Measurements from ENCODE around the gene ATP8A2. TPM values are rescaled to one million over a fixed set of nuclear protein-coding genes. Genes with fewer than 3 reads are reported as not detected.

The ATP8A2 gene
- total RNA-seq, 2 experiments from 2014 or later, result 1.1 to 1.2 TPM

GRCh38 chr13:25708268-25708667, 336.5 kb downstream of the ATP8A2 start:
- POLR2A ChIA-PET, result no interaction called here

GRCh38 chr13:25709088-25709487, 337.3 kb downstream of the ATP8A2 start:
- ATAC-seq (no peak), DNase-seq (no peak)
- Mint-ChIP-seq H3K4me3 (no peak overlapping the region), H3K27me3 (ENCODE audit: low read depth) (peaks cover 7% of the 10 kb centered on the region), H3K36me3 (ENCODE audit: low read depth) (no peaks in the 10 kb centered on the region), H3K27ac (no peak overlapping the region), H3K9me3 (ENCODE audit: insufficient read depth) (no peaks in the 10 kb centered on the region), H3K4me1 (ENCODE audit: low read depth) (no peaks in the 10 kb centered on the region)
- ChIA-PET POLR2A (no interaction called here), CTCF (no interaction called here)

More at GRCh38 chr13:25708268-25708667, 336.5 kb downstream of the ATP8A2 start:
- Mint-ChIP-seq H3K4me3 (no peak overlapping the region), H3K36me3 (ENCODE audit: low read depth) (no peaks in the 10 kb centered on the region), H3K4me1 (ENCODE audit: low read depth) (no peaks in the 10 kb centered on the region), H3K27me3 (ENCODE audit: low read depth) (peaks cover 7% of the 10 kb centered on the region), H3K9me3 (ENCODE audit: insufficient read depth) (no peaks in the 10 kb centered on the region), H3K27ac (no peak overlapping the region)
- CTCF ChIA-PET, result no interaction called here
- ATAC-seq, result no peak
- no peak for DNase-seq

- Mint-ChIP-seq H3K27me3 (ENCODE audit: low read depth) (peaks cover 14% of the 10 kb centered on the region), H3K4me3 (no peak overlapping the region), H3K36me3 (ENCODE audit: low read depth) (no peaks in the 10 kb centered on the region), H3K9me3 (ENCODE audit: insufficient read depth) (no peaks in the 10 kb centered on the region), H3K27ac (no peak overlapping the region), H3K4me1 (ENCODE audit: low read depth) (no peaks in the 10 kb centered on the region)
- CTCF ChIA-PET, result no interaction called here
- no peak for DNase-seq
- no peak for ATAC-seq
- POLR2A ChIA-PET, result no interaction called here
Measured at GRCh38 chr13:25715760-25716159, 344.0 kb downstream of the ATP8A2 start.

- CTCF ChIA-PET, result no interaction called here
- no peaks in the 10 kb centered on the region for H3K36me3 Mint-ChIP-seq (ENCODE audit: low read depth)
- H3K4me3 Mint-ChIP-seq, result no peak overlapping the region
- POLR2A ChIA-PET, result no interaction called here
- H3K4me1 Mint-ChIP-seq (ENCODE audit: low read depth), result no peaks in the 10 kb centered on the region
- no peaks in the 10 kb centered on the region for H3K9me3 Mint-ChIP-seq (ENCODE audit: insufficient read depth)
- DNase-seq (no peak), ATAC-seq (no peak)
- peaks cover 12% of the 10 kb centered on the region for H3K27me3 Mint-ChIP-seq (ENCODE audit: low read depth)
- no peak overlapping the region for H3K27ac Mint-ChIP-seq
Measured at GRCh38 chr13:25717666-25718197, 346.0 kb downstream of the ATP8A2 start.

- no peak overlapping the region for H3K4me3 Mint-ChIP-seq
- no peak overlapping the region for H3K27ac Mint-ChIP-seq
- ATAC-seq (no peak), DNase-seq (no peak)
- CTCF ChIA-PET, result no interaction called here
- no peaks in the 10 kb centered on the region for H3K36me3 Mint-ChIP-seq (ENCODE audit: low read depth)
- POLR2A ChIA-PET, result no interaction called here
- H3K27me3 Mint-ChIP-seq (ENCODE audit: low read depth), result peaks cover 8% of the 10 kb centered on the region
- no peaks in the 10 kb centered on the region for H3K4me1 Mint-ChIP-seq (ENCODE audit: low read depth)
- no peaks in the 10 kb centered on the region for H3K9me3 Mint-ChIP-seq (ENCODE audit: insufficient read depth)
Measured at GRCh38 chr13:25719666-25720065, 347.9 kb downstream of the ATP8A2 start.

GRCh38 chr13:25722893-25723292, 351.1 kb downstream of the ATP8A2 start:
- no peak overlapping the region for H3K27ac Mint-ChIP-seq
- H3K4me3 Mint-ChIP-seq, result no peak overlapping the region
- DNase-seq, result no peak
- no peaks in the 10 kb centered on the region for H3K36me3 Mint-ChIP-seq (ENCODE audit: low read depth)
- POLR2A ChIA-PET, result no interaction called here
- no peaks in the 10 kb centered on the region for H3K4me1 Mint-ChIP-seq (ENCODE audit: low read depth)
- no peaks in the 10 kb centered on the region for H3K9me3 Mint-ChIP-seq (ENCODE audit: insufficient read depth)
- peaks cover 2% of the 10 kb centered on the region for H3K27me3 Mint-ChIP-seq (ENCODE audit: low read depth)
- no peak for ATAC-seq
- CTCF ChIA-PET, result no interaction called here

- no peak overlapping the region for H3K27ac Mint-ChIP-seq
- ATAC-seq (no peak), DNase-seq (no peak)
- H3K36me3 Mint-ChIP-seq (ENCODE audit: low read depth), result no peaks in the 10 kb centered on the region
- H3K4me3 Mint-ChIP-seq, result no peak overlapping the region
- H3K4me1 Mint-ChIP-seq (ENCODE audit: low read depth), result no peaks in the 10 kb centered on the region
- ChIA-PET POLR2A (no interaction called here), CTCF (no interaction called here)
- H3K27me3 Mint-ChIP-seq (ENCODE audit: low read depth), result no peaks in the 10 kb centered on the region
- no peaks in the 10 kb centered on the region for H3K9me3 Mint-ChIP-seq (ENCODE audit: insufficient read depth)
Measured at GRCh38 chr13:25725104-25725503, 353.3 kb downstream of the ATP8A2 start.

- ATAC-seq, result no peak
- no peak overlapping the region for H3K27ac Mint-ChIP-seq
- ChIA-PET CTCF (no interaction called here), POLR2A (no interaction called here)
- H3K4me1 Mint-ChIP-seq (ENCODE audit: low read depth), result no peaks in the 10 kb centered on the region
- DNase-seq, result no peak
- H3K36me3 Mint-ChIP-seq (ENCODE audit: low read depth), result no peaks in the 10 kb centered on the region
- H3K9me3 Mint-ChIP-seq (ENCODE audit: insufficient read depth), result no peaks in the 10 kb centered on the region
- no peak overlapping the region for H3K4me3 Mint-ChIP-seq
- no peaks in the 10 kb centered on the region for H3K27me3 Mint-ChIP-seq (ENCODE audit: low read depth)
Measured at GRCh38 chr13:25727250-25727649, 355.5 kb downstream of the ATP8A2 start.

- POLR2A ChIA-PET, result no interaction called here
- no peak for ATAC-seq
- H3K27ac Mint-ChIP-seq, result no peak overlapping the region
Measured at GRCh38 chr13:25727810-25728209, 356.0 kb downstream of the ATP8A2 start.

GRCh38 chr13:25729201-25729600, 357.4 kb downstream of the ATP8A2 start:
- DNase-seq (no peak), ATAC-seq (no peak)
- no peak overlapping the region for H3K4me3 Mint-ChIP-seq
- H3K9me3 Mint-ChIP-seq (ENCODE audit: insufficient read depth), result no peaks in the 10 kb centered on the region
- H3K4me1 Mint-ChIP-seq (ENCODE audit: low read depth), result no peaks in the 10 kb centered on the region
- CTCF ChIA-PET, result no interaction called here
- no peak overlapping the region for H3K27ac Mint-ChIP-seq
- H3K36me3 Mint-ChIP-seq (ENCODE audit: low read depth), result no peaks in the 10 kb centered on the region
- no peaks in the 10 kb centered on the region for H3K27me3 Mint-ChIP-seq (ENCODE audit: low read depth)
- POLR2A ChIA-PET, result no interaction called here

More at GRCh38 chr13:25727810-25728209, 356.0 kb downstream of the ATP8A2 start:
- CTCF ChIA-PET, result no interaction called here
- H3K9me3 Mint-ChIP-seq (ENCODE audit: insufficient read depth), result no peaks in the 10 kb centered on the region
- H3K27me3 Mint-ChIP-seq (ENCODE audit: low read depth), result no peaks in the 10 kb centered on the region
- DNase-seq, result no peak
- H3K4me1 Mint-ChIP-seq (ENCODE audit: low read depth), result no peaks in the 10 kb centered on the region
- H3K36me3 Mint-ChIP-seq (ENCODE audit: low read depth), result no peaks in the 10 kb centered on the region
- H3K4me3 Mint-ChIP-seq, result no peak overlapping the region

- POLR2A ChIA-PET, result no interaction called here
- CTCF ChIA-PET, result no interaction called here
Measured at GRCh38 chr13:25731037-25731436, 359.3 kb downstream of the ATP8A2 start.

GRCh38 chr13:25731536-25731935, 359.8 kb downstream of the ATP8A2 start:
- POLR2A ChIA-PET, result no interaction called here
- H3K4me3 Mint-ChIP-seq, result no peak overlapping the region
- DNase-seq, result no peak
- CTCF ChIA-PET, result no interaction called here
- no peak overlapping the region for H3K27ac Mint-ChIP-seq
- no peaks in the 10 kb centered on the region for H3K36me3 Mint-ChIP-seq (ENCODE audit: low read depth)
- ATAC-seq, result no peak
- no peaks in the 10 kb centered on the region for H3K4me1 Mint-ChIP-seq (ENCODE audit: low read depth)
- no peaks in the 10 kb centered on the region for H3K9me3 Mint-ChIP-seq (ENCODE audit: insufficient read depth)
- no peaks in the 10 kb centered on the region for H3K27me3 Mint-ChIP-seq (ENCODE audit: low read depth)

More at GRCh38 chr13:25731037-25731436, 359.3 kb downstream of the ATP8A2 start:
- no peak overlapping the region for H3K27ac Mint-ChIP-seq
- H3K9me3 Mint-ChIP-seq (ENCODE audit: insufficient read depth), result no peaks in the 10 kb centered on the region
- no peaks in the 10 kb centered on the region for H3K27me3 Mint-ChIP-seq (ENCODE audit: low read depth)
- DNase-seq (no peak), ATAC-seq (no peak)
- no peaks in the 10 kb centered on the region for H3K36me3 Mint-ChIP-seq (ENCODE audit: low read depth)
- H3K4me3 Mint-ChIP-seq, result no peak overlapping the region
- no peaks in the 10 kb centered on the region for H3K4me1 Mint-ChIP-seq (ENCODE audit: low read depth)

GRCh38 chr13:25732111-25732865, 360.5 kb downstream of the ATP8A2 start:
- no peaks in the 10 kb centered on the region for H3K27me3 Mint-ChIP-seq (ENCODE audit: low read depth)
- H3K9me3 Mint-ChIP-seq (ENCODE audit: insufficient read depth), result no peaks in the 10 kb centered on the region

More at GRCh38 chr13:25732111-25732865, 360.5 kb downstream of the ATP8A2 start:
- no peak overlapping the region for H3K27ac Mint-ChIP-seq
- DNase-seq, result no peak
- H3K36me3 Mint-ChIP-seq (ENCODE audit: low read depth), result no peaks in the 10 kb centered on the region
- no peak for ATAC-seq
- H3K4me1 Mint-ChIP-seq (ENCODE audit: low read depth), result peaks cover 4% of the 10 kb centered on the region
- ChIA-PET CTCF (no interaction called here), POLR2A (no interaction called here)
- no peak overlapping the region for H3K4me3 Mint-ChIP-seq

Measured in activated CD8-positive, alpha-beta T cell treated with anti-CD3 and anti-CD28 coated beads, Interleukin-2, amount 10 ng/mL, durations not matched to agents 7 days and 5 days (primary cell).